ENCODE data around the gene ADD3. TPM values are rescaled to one million over a fixed set of nuclear protein-coding genes. Genes with fewer than 3 reads are reported as not detected.

ADD3 gene
- total and polyA plus RNA-seq, 2 of the 13 experiments (the other 11 are each of a cell fraction or from before 2014, with no cell fraction given): 44.7 to 57.5 TPM

DNA sequence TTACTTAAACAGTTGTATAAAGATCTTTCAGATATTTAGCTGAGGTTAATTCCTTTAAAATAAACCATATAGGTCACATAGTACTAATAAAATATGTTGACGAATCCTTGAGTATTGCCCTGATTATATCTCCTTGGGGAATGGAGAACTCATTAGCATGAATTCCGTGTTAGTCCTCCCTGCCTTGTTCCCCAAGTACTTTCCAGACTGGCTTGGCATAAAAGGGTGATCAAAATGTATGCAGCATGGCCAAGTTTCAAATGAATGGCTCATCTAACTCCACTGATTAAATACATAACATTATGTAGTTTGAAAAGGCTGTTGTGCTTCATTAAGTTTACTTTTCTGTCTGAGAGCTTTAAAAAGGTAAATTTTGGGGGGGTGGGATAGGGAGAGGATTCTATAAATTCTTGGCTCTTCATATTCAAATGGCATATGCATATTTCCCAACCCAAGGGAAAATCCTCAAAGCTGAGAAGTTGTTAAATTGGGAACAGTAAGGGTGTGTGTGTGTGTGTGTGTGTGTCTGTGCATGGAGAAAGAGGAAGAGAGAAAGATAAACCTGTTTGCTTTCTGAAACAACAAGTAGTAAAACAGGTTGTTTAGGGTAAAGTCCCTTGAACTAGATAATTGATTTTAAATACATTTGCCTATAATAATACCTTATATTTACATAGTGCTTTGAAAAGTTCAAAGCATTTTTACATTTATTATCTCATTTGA, 4.8 kb upstream of the ADD3 start (continued):
- TF ChIP-seq ATF7 (IDR thresholded peaks at IDR 0.05) (no peak), ATF7 (CRISPR knock-in tag; IDR thresholded peaks at IDR 0.05) (no peak), SNAPC2 (CRISPR knock-in tag; IDR thresholded peaks at IDR 0.05) (no peak), ZNF549 (CRISPR knock-in tag; IDR thresholded peaks at IDR 0.05) (no peak), DNMT3B (CRISPR knock-in tag; conservative IDR thresholded peaks at IDR 0.05) (no peak), SP1 (IDR thresholded peaks at IDR 0.05) (no peak), SP1 (CRISPR knock-in tag; IDR thresholded peaks at IDR 0.05) (no peak), ZNF768 (CRISPR knock-in tag; IDR thresholded peaks at IDR 0.05) (no peak)
- TF ChIP-seq, protein P1, sequence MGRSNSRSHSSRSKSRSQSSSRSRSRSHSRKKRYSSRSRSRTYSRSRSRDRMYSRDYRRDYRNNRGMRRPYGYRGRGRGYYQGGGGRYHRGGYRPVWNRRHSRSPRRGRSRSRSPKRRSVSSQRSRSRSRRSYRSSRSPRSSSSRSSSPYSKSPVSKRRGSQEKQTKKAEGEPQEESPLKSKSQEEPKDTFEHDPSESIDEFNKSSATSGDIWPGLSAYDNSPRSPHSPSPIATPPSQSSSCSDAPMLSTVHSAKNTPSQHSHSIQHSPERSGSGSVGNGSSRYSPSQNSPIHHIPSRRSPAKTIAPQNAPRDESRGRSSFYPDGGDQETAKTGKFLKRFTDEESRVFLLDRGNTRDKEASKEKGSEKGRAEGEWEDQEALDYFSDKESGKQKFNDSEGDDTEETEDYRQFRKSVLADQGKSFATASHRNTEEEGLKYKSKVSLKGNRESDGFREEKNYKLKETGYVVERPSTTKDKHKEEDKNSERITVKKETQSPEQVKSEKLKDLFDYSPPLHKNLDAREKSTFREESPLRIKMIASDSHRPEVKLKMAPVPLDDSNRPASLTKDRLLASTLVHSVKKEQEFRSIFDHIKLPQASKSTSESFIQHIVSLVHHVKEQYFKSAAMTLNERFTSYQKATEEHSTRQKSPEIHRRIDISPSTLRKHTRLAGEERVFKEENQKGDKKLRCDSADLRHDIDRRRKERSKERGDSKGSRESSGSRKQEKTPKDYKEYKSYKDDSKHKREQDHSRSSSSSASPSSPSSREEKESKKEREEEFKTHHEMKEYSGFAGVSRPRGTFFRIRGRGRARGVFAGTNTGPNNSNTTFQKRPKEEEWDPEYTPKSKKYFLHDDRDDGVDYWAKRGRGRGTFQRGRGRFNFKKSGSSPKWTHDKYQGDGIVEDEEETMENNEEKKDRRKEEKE (IDR thresholded peaks at IDR 0.05): no peak
- TF ChIP-seq, protein P2, sequence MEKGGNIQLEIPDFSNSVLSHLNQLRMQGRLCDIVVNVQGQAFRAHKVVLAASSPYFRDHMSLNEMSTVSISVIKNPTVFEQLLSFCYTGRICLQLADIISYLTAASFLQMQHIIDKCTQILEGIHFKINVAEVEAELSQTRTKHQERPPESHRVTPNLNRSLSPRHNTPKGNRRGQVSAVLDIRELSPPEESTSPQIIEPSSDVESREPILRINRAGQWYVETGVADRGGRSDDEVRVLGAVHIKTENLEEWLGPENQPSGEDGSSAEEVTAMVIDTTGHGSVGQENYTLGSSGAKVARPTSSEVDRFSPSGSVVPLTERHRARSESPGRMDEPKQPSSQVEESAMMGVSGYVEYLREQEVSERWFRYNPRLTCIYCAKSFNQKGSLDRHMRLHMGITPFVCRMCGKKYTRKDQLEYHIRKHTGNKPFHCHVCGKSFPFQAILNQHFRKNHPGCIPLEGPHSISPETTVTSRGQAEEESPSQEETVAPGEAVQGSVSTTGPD (CRISPR knock-in tag; IDR thresholded peaks at IDR 0.05): no peak

DNA sequence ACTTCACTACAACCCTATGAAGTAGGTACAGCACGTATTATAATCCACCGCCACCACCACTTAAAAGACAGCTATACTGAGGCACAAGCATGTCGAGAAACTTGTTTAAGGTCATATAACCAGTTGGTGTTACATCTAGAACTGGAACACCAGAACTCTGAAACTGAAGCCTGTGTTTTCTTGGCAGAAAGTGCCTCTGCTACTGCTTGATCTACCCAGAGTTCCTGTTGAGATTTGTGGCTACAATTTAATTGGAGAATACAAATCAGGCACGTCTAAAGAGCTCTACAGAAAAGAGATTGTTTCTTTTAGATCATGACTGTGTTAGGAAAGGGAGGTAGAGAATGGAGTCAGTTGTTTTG, 4.3 kb upstream of the ADD3 start:
- Histone ChIP-seq H3K79me2 (ENCODE audit: insufficient read depth, low read length) (peaks cover under 1% of the 10 kb centered on the region), H3K4me2 (ENCODE audit: low read depth, low read length) (no peak overlapping the region), H3K27me3 (ENCODE audit: control insufficient read depth in 1 of 2, insufficient read depth in 2 of 2, low read length in 2 of 2) (no peaks in the 10 kb centered on the region), H3K9me3 (ENCODE audit: low read length) (no peaks in the 10 kb centered on the region), H3K27ac (ENCODE audit: extremely low read length, insufficient read depth, low read length) (no peak overlapping the region), H3K4me3 (replicated peaks in 1 of 3; ENCODE audit: insufficient read depth in 1 of 3, low read depth in 2 of 3, low read length in 3 of 3) (no peak overlapping the region), H3K36me3 (replicated peaks in 1 of 2; ENCODE audit: control insufficient read depth in 1 of 2, insufficient read depth in 2 of 2, low read length in 2 of 2) (no peaks in the 10 kb centered on the region), H3K9ac (ENCODE audit: insufficient read depth, low read depth, low read length) (no peak overlapping the region), H2AFZ (ENCODE audit: low read length) (no peak overlapping the region), H4K20me1 (ENCODE audit: insufficient read depth, low read length) (no peaks in the 10 kb centered on the region), H3K4me1 (ENCODE audit: insufficient read depth, low read length) (peaks cover 30% of the 10 kb centered on the region)
- no peak for ATAC-seq
- no peak for FAIRE-seq
- WGBS (ENCODE audit: low lambda C conversion rate): 87% methylated on average over 4 of the region's 4 CpGs
- POLR2A ChIA-PET: no interaction called here
- in situ Hi-C loops (cut with HindIII; ENCODE audit: extremely low pct_ligation_motif_present, low pct_unique_long_range_greater_than_20kb): loop anchor here (25.0 kb wide), 1 partner anchor 116 kb away; no protein-coding TSS in a partner anchor
- CTCF ChIA-PET (ENCODE audit: low intra/inter-chr PET ratio, low total read pairs): no interaction called here
- intact Hi-C loops (cut with micrococcal nuclease; ENCODE audit: unreplicated experiment): no loop called here
- BruUV-seq (replicated peaks): no TSS peak
- no peak for DNase-seq (ENCODE audit: low spot score)
- TF ChIP-seq ZEB1 (IDR thresholded peaks at IDR 0.05; ENCODE audit: insufficient replicate concordance, low read depth) (no peak), ZNF546 (CRISPR knock-in tag; conservative IDR thresholded peaks at IDR 0.05) (no peak), MAFK (conservative IDR thresholded peaks at IDR 0.05 in 1 of 2, IDR thresholded peaks at IDR 0.05 in 1 of 2; ENCODE audit: low read length in 2 of 2) (no peak), GATAD1 (CRISPR knock-in tag; IDR thresholded peaks at IDR 0.05) (no peak), ZBTB20 (CRISPR knock-in tag; IDR thresholded peaks at IDR 0.05; ENCODE audit: borderline replicate concordance, low read depth) (no peak), SP5 (CRISPR knock-in tag; IDR thresholded peaks at IDR 0.05; ENCODE audit: borderline replicate concordance, low read depth) (no peak), ZNF547 (CRISPR knock-in tag; IDR thresholded peaks at IDR 0.05) (no peak)
- TF ChIP-seq, protein P3, sequence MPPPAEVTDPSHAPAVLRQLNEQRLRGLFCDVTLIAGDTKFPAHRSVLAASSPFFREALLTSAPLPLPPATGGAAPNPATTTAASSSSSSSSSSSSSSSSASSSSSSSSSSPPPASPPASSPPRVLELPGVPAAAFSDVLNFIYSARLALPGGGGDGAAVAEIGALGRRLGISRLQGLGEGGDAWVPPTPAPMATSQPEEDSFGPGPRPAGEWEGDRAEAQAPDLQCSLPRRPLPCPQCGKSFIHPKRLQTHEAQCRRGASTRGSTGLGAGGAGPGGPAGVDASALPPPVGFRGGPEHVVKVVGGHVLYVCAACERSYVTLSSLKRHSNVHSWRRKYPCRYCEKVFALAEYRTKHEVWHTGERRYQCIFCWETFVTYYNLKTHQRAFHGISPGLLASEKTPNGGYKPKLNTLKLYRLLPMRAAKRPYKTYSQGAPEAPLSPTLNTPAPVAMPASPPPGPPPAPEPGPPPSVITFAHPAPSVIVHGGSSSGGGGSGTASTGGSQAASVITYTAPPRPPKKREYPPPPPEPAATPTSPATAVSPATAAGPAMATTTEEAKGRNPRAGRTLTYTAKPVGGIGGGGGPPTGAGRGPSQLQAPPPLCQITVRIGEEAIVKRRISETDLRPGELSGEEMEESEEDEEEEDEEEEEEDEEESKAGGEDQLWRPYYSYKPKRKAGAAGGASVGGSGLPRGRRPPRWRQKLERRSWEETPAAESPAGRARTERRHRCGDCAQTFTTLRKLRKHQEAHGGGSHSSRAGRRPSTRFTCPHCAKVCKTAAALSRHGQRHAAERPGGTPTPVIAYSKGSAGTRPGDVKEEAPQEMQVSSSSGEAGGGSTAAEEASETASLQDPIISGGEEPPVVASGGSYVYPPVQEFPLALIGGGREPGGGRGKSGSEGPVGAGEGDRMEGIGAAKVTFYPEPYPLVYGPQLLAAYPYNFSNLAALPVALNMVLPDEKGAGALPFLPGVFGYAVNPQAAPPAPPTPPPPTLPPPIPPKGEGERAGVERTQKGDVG (CRISPR knock-in tag; IDR thresholded peaks at IDR 0.05; ENCODE audit: borderline replicate concordance): no peak

Data from HepG2 (cell line).